ENCODE data around the gene ANXA2.

GRCh38 chr15:60379525-60380274 lies 18.1 kb downstream of the ANXA2 start:
- TF ChIP-seq, protein P1, sequence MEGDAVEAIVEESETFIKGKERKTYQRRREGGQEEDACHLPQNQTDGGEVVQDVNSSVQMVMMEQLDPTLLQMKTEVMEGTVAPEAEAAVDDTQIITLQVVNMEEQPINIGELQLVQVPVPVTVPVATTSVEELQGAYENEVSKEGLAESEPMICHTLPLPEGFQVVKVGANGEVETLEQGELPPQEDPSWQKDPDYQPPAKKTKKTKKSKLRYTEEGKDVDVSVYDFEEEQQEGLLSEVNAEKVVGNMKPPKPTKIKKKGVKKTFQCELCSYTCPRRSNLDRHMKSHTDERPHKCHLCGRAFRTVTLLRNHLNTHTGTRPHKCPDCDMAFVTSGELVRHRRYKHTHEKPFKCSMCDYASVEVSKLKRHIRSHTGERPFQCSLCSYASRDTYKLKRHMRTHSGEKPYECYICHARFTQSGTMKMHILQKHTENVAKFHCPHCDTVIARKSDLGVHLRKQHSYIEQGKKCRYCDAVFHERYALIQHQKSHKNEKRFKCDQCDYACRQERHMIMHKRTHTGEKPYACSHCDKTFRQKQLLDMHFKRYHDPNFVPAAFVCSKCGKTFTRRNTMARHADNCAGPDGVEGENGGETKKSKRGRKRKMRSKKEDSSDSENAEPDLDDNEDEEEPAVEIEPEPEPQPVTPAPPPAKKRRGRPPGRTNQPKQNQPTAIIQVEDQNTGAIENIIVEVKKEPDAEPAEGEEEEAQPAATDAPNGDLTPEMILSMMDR (IDR thresholded peaks at IDR 0.05), result no peak
- TF ChIP-seq POLR2A (IDR thresholded peaks at IDR 0.05), result no peak

All from ovary (tissue), 3 donors.